ENCODE data around the gene FXYD4. TPM values are rescaled to one million over a fixed set of nuclear protein-coding genes. Genes with fewer than 3 reads are reported as not detected.

The FXYD4 gene, protein sequence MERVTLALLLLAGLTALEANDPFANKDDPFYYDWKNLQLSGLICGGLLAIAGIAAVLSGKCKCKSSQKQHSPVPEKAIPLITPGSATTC
- polyA plus RNA-seq (2011; rRNA removed) (not detected in 2 replicates), polyA minus RNA-seq (2011; rRNA and poly(A)+ RNA removed) (not detected in 2 replicates)

GRCh38 chr10:43371418-43371817, at the start of gene FXYD4:
TSS of gene FXYD4 (plus strand) at chr10:43371636. CDS start at chr10:43373747, 2,111 bp downstream.
- no peaks in the 10 kb centered on the region; the same call in none of the 2 replicates for H3K27me3 ChIP-seq (ENCODE audit: control insufficient read depth, insufficient read depth, low read length)
- H3K4me3 ChIP-seq (ENCODE audit: low read depth, low read length), result no peak within 1 kb of the TSS
- no peak for DNase-seq (ENCODE audit: low read depth)
- no peak for TF ChIP-seq CTCF (IDR thresholded peaks at IDR 0.05; ENCODE audit: insufficient read depth, low read depth, low read length)
- H3K36me3 ChIP-seq (ENCODE audit: control insufficient read depth, insufficient read depth, low read length), result no peaks in the 10 kb centered on the region
- CTCF ChIA-PET, result no interaction called here
- POLR2A ChIA-PET, result no interaction called here

GRCh38 chr10:43322331-43322730, 49.1 kb upstream of the FXYD4 start:
- DNase-seq (ENCODE audit: low read depth), result no peak
- Histone ChIP-seq H3K27me3 (ENCODE audit: control insufficient read depth, insufficient read depth, low read length) (peaks cover 10% of the 10 kb centered on the region), H3K4me3 (ENCODE audit: low read depth, low read length) (no peak overlapping the region), H3K36me3 (ENCODE audit: control insufficient read depth, insufficient read depth, low read length) (no peaks in the 10 kb centered on the region)
- ChIA-PET POLR2A (no interaction called here), CTCF (no interaction called here)
- TF ChIP-seq CTCF (IDR thresholded peaks at IDR 0.05; ENCODE audit: insufficient read depth, low read depth, low read length), result no peak

- no peak for TF ChIP-seq CTCF (IDR thresholded peaks at IDR 0.05; ENCODE audit: insufficient read depth, low read depth, low read length)
- Histone ChIP-seq H3K27me3 (ENCODE audit: control insufficient read depth, insufficient read depth, low read length) (peaks cover 12% of the 10 kb centered on the region), H3K4me3 (ENCODE audit: low read depth, low read length) (no peak overlapping the region), H3K36me3 (ENCODE audit: control insufficient read depth, insufficient read depth, low read length) (no peaks in the 10 kb centered on the region)
- POLR2A ChIA-PET, result no interaction called here
- CTCF ChIA-PET, result interaction anchor here (1.5 kb wide), 1 partner anchor 30 kb away, joined by 5 read pairs; no protein-coding TSS in a partner anchor
- no peak for DNase-seq (ENCODE audit: low read depth)
Measured at GRCh38 chr10:43322769-43323168, 48.7 kb upstream of the FXYD4 start.

- Histone ChIP-seq H3K36me3 (ENCODE audit: control insufficient read depth, insufficient read depth, low read length) (no peaks in the 10 kb centered on the region), H3K4me3 (ENCODE audit: low read depth, low read length) (no peak overlapping the region), H3K27me3 (ENCODE audit: control insufficient read depth, insufficient read depth, low read length) (peaks cover 16% of the 10 kb centered on the region)
- no peak for DNase-seq (ENCODE audit: low read depth)
- POLR2A ChIA-PET, result no interaction called here
- CTCF ChIA-PET, result interaction anchor here (1.5 kb wide), 1 partner anchor 31 kb away, joined by 5 read pairs; no protein-coding TSS in a partner anchor
- no peak for TF ChIP-seq CTCF (IDR thresholded peaks at IDR 0.05; ENCODE audit: insufficient read depth, low read depth, low read length)
Measured at GRCh38 chr10:43323245-43323644, 48.2 kb upstream of the FXYD4 start.

DNA sequence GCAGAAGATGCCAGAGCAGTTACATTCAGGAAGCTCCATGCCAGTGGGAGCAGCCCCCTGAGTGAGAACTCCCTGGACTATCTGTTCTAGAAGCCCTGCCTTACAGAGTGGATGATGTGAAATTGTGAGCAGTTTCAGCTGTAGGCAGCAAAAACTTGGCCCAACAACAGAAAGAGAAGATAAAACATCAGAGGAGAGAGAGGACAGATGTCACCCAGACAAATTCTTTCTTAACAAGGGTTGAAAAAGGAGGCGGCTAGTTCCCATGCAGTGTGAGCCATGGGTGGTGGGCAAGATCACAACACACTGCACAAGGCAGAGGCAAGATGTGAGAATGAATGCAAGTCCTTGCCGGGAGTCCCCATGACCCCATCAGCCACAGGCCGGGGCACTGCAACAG, 46.6 kb upstream of the FXYD4 start:
- ChIA-PET CTCF (no interaction called here), POLR2A (no interaction called here)
- H3K4me3 ChIP-seq (ENCODE audit: low read depth, low read length), result no peak overlapping the region
- H3K36me3 ChIP-seq (ENCODE audit: control insufficient read depth, insufficient read depth, low read length), result no peaks in the 10 kb centered on the region
- no peak for DNase-seq (ENCODE audit: low read depth)
- no peak for TF ChIP-seq CTCF (IDR thresholded peaks at IDR 0.05; ENCODE audit: insufficient read depth, low read depth, low read length)
- peaks cover 16% of the 10 kb centered on the region for H3K27me3 ChIP-seq (ENCODE audit: control insufficient read depth, insufficient read depth, low read length)
